HG03103 (cell line): ENCODE data around the gene TBC1D7.

Experiments
- ATAC-seq: cut with Tn5 transposase; IDR thresholded peaks from one replicate; pipeline ENCODE4 v1.9.1; 2021; ENCODE audit warnings: low read depth; ENCODE audit not compliant: unreplicated experiment

The TBC1D7 gene

DNA sequence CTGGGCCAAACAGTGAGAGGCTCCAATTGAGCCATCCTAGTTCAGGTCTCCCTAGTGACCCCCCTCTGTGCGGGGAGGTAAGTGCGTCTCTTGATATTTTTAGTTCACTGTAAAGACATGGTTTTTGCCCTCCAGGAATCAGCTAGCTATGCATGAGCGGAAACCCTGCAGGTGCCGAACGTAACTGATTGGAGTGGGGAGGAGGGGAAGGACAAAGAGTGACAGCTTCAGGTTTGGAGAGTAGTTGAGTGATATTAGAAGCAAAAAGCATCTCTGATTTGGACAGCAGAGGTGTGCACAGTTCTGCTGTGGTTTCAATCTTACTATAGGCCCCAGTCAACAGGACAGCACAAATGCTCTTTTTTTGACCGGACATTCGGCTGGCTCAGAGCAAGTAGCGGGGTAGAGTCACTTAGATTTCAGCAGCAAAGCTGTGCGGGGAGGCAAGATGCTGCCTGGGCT, 31.8 kb downstream of the TBC1D7 start:
- ATAC-seq, result peak; percentile 63

DNA sequence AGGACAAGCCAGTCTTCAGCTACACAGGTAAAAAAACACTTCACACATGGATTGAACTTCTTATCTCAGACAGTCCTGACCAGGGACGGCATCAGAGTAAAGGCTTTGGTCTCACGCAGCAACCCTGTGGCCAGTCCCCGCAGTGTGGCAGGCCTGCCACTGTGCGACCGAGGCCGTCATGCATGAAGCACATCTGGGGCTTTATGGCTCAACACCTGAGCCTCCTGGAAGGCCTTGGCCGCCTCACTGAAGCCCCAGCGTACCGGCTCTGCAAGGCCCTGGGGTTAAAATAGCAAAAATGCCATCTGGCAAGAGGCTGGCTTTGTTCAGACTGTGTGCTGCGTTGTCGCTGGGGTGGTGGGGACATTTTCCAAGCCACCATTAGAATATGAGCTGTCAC, 32.8 kb downstream of the TBC1D7 start:
- no peak for ATAC-seq

- no peak for ATAC-seq
Observed at GRCh38 chr6:13294499-13295069, 33.8 kb downstream of the TBC1D7 start.

- ATAC-seq, result no peak
Observed at GRCh38 chr6:13292774-13293173, 35.6 kb downstream of the TBC1D7 start.

DNA sequence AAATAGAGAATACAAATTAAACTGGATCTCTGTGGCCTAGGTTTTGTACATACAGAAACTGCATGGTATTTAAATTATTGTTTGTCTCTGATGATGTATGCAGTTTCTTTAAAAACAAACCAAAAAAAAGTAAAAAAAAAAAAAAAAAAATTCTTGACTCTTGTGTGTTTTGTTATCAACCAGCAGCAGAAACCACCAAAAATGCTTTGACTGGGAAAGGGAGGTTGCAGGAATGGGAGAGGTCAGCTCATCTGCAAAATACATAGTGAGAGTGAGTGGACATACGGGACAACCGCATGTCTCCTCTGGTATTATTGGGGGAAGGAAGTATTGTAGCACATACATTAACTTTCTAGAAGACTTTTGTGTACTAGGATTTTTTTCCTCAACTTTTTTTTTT, 38.0 kb downstream of the TBC1D7 start:
- ATAC-seq, result no peak

GRCh38 chr6:13289789-13290318, 38.5 kb downstream of the TBC1D7 start:
- ATAC-seq, result no peak

GRCh38 chr6:13288969-13289391, 39.4 kb downstream of the TBC1D7 start:
- no peak for ATAC-seq

DNA sequence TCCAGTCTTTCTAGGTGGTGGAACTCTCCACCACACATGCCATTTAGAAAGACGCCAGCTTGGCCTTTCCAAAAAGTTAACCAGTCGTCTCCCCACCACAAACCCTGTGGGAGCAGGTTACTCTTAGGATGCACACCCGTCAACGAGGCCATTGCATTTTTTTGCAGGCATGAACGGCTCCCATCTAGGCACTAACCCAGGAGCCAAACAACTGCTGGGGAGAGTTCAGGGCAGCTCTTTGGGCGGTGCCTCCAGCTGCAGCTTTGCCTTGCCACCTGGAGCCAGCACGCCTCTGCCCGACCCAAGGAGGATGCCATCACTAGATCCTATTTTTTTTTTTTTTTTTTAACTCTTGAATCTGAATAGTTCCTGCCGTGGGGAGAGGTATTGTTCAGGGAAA, 39.9 kb downstream of the TBC1D7 start:
- no peak for ATAC-seq

GRCh38 chr6:13287104-13287503, 41.2 kb downstream of the TBC1D7 start:
- ATAC-seq, result no peak

- ATAC-seq, result peak; percentile 77
Observed at GRCh38 chr6:13286181-13286580, 42.2 kb downstream of the TBC1D7 start.

DNA sequence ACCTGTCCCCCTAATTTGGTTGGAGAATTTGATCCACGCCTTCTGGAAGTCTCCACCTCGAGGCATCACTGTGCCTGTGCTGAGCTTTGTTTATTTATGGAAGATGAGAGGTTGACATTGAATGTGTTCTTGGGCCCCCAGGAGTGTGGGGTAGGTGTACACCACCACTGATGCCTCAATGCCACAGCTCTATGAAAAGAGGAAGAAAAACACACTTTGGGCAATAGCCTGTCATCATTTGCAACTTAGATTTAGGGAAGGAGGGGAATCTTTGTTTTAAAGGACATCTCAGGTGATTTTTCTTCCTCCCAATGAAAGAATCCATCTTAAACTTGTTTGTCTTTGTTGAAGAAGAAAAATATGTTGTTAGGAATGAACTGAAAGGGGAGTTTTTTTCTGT, 42.6 kb downstream of the TBC1D7 start:
- ATAC-seq, result no peak

DNA sequence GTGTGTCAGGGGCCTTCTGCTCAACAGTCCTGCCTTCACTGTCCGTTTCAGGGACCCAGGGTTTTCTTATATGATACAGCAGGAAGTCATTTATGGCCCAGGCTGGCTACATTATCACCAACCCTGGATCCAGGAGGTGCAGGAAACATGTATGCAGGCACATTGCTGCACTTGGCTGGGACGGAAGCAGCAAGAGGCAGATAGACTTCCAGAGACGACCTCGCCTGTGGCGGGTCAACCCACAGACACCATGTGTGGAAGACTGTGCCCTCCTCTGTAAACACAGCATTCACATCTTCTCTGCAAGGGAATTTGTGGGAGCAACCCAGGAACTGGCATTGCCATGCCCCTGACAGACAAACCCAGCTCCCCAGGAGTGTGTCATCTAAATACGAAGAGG, 43.7 kb downstream of the TBC1D7 start:
- ATAC-seq, result no peak

- ATAC-seq, result no peak
Observed at GRCh38 chr6:13283331-13283730, 45.0 kb downstream of the TBC1D7 start.

DNA sequence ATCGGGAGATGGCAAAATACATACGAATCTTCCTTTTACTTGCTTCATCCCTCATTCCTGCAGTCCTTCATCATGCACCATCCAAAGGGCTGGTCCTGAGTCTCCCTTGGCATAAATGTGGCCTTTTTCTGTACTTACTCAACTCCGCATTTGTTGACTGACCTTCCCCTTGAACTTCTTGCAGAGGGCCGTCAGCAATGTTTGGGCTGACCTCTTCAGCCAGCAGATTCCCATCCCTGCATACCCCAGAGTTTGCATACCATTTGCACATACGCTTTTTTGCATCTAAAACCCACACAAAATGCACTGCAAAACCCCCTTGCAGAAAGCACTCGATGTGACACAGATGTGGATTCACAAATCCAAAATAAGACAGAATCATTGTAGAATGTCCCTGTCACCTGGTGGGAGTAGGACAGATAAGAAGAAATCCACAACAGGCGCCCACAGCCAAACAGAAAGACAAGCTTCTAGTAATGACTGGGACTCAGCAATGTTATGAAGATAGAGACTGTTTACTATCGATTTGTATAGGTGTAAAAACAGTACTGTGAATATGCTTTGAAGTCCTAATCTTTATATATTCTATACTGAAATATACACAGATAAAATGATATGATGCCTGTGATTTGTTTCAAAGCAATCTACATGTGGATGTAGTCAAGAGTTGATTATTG, 45.8 kb downstream of the TBC1D7 start:
- no peak for ATAC-seq

- ATAC-seq, result no peak
Observed at GRCh38 chr6:13281686-13282085, 46.7 kb downstream of the TBC1D7 start.

- ATAC-seq, result no peak
Observed at GRCh38 chr6:13280254-13280653, 48.1 kb downstream of the TBC1D7 start.

GRCh38 chr6:13278991-13279390, 49.3 kb downstream of the TBC1D7 start:
- no peak for ATAC-seq

DNA sequence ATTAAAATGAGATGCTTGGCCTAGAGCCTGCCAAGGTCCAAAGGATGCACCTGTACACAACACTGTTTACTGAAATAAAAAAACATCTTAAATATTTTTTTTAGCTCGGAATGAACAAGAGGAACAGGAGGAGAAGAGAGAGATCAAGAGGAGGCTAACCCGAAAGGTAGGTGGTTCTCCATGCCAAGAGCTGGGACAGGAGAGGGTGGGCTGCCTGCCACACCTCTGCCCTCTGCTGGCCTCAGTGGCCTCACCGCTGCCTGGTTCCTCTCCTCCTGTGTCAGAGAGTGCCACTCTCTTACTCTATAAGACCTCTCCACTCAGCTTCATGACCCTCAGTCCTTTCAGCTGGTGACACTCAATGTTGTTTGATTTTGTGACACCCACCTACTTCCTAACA, 50.2 kb downstream of the TBC1D7 start:
- ATAC-seq, result no peak

DNA sequence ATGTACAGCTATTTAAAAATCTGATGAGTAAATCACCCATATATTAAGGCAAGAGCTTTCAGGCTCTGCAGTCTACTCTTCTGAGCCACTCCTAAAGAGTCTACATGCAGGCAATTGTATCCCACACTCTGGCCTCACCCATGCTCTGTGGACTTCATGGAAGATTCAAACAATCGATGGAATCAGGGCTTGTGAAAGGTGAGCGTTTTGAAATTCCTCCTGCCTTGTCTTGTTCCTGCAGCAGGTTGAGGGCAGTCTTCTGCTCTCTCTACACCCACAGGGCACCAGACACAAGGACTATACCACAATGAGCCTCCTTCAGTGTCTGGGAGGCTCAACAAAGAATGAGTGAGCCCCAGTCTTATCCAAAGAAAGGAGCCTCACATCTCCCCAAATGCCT, 51.1 kb downstream of the TBC1D7 start:
- ATAC-seq, result no peak

DNA sequence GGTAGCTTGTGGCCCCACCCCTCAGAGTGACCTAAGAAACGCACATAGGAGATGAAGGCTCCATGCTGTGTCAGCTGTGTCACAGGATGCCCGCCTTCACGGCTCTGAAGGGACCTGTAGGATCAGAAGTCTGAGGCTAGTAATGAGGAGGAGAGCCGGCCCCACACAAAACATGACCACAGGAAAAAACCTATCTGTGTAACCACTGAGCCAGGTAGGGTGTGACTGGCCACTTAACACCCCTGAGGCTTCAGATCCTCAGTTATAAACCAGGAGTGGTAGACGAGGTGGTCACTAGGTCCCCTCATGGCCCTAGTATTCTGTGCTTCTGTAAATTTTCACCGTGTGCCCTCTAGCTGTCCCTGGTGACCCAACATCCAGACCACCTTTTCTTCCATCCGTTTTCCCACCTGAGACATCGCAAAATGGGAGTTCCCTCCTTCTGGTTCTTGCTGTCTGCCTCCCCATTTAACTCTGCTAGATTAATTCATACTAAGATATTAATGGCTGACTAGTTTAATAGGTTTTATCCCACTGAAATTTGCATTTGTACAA, 52.8 kb downstream of the TBC1D7 start:
- no peak for ATAC-seq

- no peak for ATAC-seq
Observed at GRCh38 chr6:13274707-13275434, 53.5 kb downstream of the TBC1D7 start.
